SK-N-SH (cell line): Measurements from ENCODE around the gene SASH1. TPM values are rescaled to one million over a fixed set of nuclear protein-coding genes. Genes with fewer than 3 reads are reported as not detected.

Experiments
- CTCF ChIA-PET: fragments of 300-600, 350-600 bp; formaldehyde crosslinking; extraction: SDS; loops from one replicate; lab custom pipeline; 2021; lab: Yijun Ruan, JAX
- POLR2A ChIA-PET: fragments of 350-600 bp; sonication (Branson Sonifier 250); formaldehyde crosslinking; extraction: SDS; loops from one replicate; lab custom pipeline; 2020; ENCODE audit warnings: antibody characterized with exemption, inconsistent platforms; lab: Yijun Ruan, JAX
- DNase-seq: peaks from one replicate; pipeline ENCODE4 v3.0.0; 2012
- H2AFZ ChIP-seq: fragments of 200-600 bp; sonication (generic); 2 replicates; pipeline ENCODE4 v1.8.1; 2016; ENCODE audit warnings: antibody characterized with exemption, mild to moderate bottlenecking, low read depth
- H3F3A ChIP-seq: fragments of 200-600 bp; sonication (generic); replicated peaks from 2 replicates; pipeline ENCODE3; 2016; ENCODE audit warnings: antibody characterized with exemption, mild to moderate bottlenecking; ENCODE audit not compliant: insufficient read depth
- H3K27ac ChIP-seq, 2 experiments: fragments of 200-500 bp in 1 of 2; fragments of 200-600 bp in 1 of 2; sonication (Bioruptor generic) in 1 of 2; sonication (generic), shearing (Covaris generic) in 1 of 2; 2 replicates each; pipeline versions ENCODE4 v1.5.1 to v1.6.1; 2014 to 2016; ENCODE audit warnings: low read depth in 2 of 2, inconsistent platforms in 1 of 2, low read length in 1 of 2, mild to moderate bottlenecking in 1 of 2, mixed read lengths in 1 of 2
- H3K27me3 ChIP-seq: fragments of 200-600 bp; sonication (generic), shearing (Covaris generic); 2 replicates; pipeline ENCODE4 v1.6.1; 2016; ENCODE audit warnings: mixed run types; ENCODE audit not compliant: insufficient read depth
- H3K36me3 ChIP-seq, 2 experiments: fragments of 200-500 bp in 1 of 2; fragments of 200-600 bp in 1 of 2; sonication (Bioruptor generic) in 1 of 2; sonication (generic) in 1 of 2; replicated peaks in 1 of 2; 2 replicates each; pipeline versions ENCODE3 to v1.5.1; 2014 to 2016; ENCODE audit warnings: low read length in 1 of 2, mild to moderate bottlenecking in 1 of 2; ENCODE audit not compliant: insufficient read depth in 2 of 2, control insufficient read depth in 1 of 2
- H3K4me1 ChIP-seq, 2 experiments: fragments of 200-500 bp in 1 of 2; fragments of 200-600 bp in 1 of 2; sonication (Bioruptor generic) in 1 of 2; sonication (generic), shearing (Covaris generic) in 1 of 2; 2 replicates each; pipeline versions ENCODE4 v1.5.1 to v1.6.1; 2014 to 2016; ENCODE audit warnings: low read depth in 1 of 2, low read length in 1 of 2, mixed run types in 1 of 2; ENCODE audit not compliant: insufficient read depth in 2 of 2, control insufficient read depth in 1 of 2
- H3K4me2 ChIP-seq: fragments of 200-600 bp; sonication (generic), shearing (Covaris generic); 2 replicates; pipeline ENCODE4 v1.6.1; 2017; ENCODE audit warnings: mixed run types
- H3K4me3 ChIP-seq, 2 experiments: fragments of 200-500 bp in 1 of 2; fragments of 200-600 bp in 1 of 2; sonication (Bioruptor generic) in 1 of 2; sonication (generic), shearing (Covaris generic) in 1 of 2; 2 replicates each; pipeline versions ENCODE4 v1.5.1 to v1.8.1; 2014 to 2016; ENCODE audit warnings: low read depth in 2 of 2, inconsistent platforms in 1 of 2, low read length in 1 of 2, mild to moderate bottlenecking in 1 of 2, mixed read lengths in 1 of 2, moderate library complexity in 1 of 2
- H3K79me2 ChIP-seq: fragments of 200-600 bp; sonication (generic); 2 replicates; pipeline ENCODE4 v1.8.1; 2017; ENCODE audit warnings: mild to moderate bottlenecking; ENCODE audit not compliant: insufficient read depth
- H3K9ac ChIP-seq: fragments of 200-600 bp; sonication (generic); 2 replicates; pipeline ENCODE4 v1.6.1; 2017; ENCODE audit warnings: mixed run types
- H3K9me2 ChIP-seq: fragments of 200-600 bp; sonication (generic); 2 replicates; pipeline ENCODE4 v1.6.1; 2017; ENCODE audit warnings: mixed run types
- H3K9me3 ChIP-seq: fragments of 200-600 bp; sonication (generic); 2 replicates; pipeline ENCODE4 v1.6.1; 2017; ENCODE audit warnings: mixed run types, mild to moderate bottlenecking, moderate library complexity
- H4K20me1 ChIP-seq: fragments of 200-600 bp; sonication (generic); 2 replicates; pipeline ENCODE4 v1.6.1; 2017; ENCODE audit warnings: mild to moderate bottlenecking, mixed run types; ENCODE audit not compliant: insufficient read depth
- ELF1 ChIP-seq: IDR thresholded peaks from 2 replicates; pipeline ENCODE4 v1.4.0; 2012
- FOXJ3 ChIP-seq: sonication (generic); formaldehyde crosslinking; IDR thresholded peaks from 2 replicates; pipeline ENCODE4 v1.5.1; 2020; ENCODE audit warnings: mild to moderate bottlenecking, missing genetic modification reagents
- JUND ChIP-seq: IDR thresholded peaks from 2 replicates; pipeline ENCODE4 v1.4.0; 2012
- MEF2A ChIP-seq: IDR thresholded peaks from 2 replicates; pipeline ENCODE4 v1.4.0; 2012; ENCODE audit warnings: low read depth, borderline replicate concordance
- NRF1 ChIP-seq: IDR thresholded peaks from 2 replicates; pipeline ENCODE4 v1.6.1; 2012; ENCODE audit warnings: low read depth, mild to moderate bottlenecking, low read length
- RAD21 ChIP-seq: IDR thresholded peaks from 2 replicates; pipeline ENCODE4 v1.6.1; 2012; ENCODE audit warnings: mild to moderate bottlenecking, low read length
- RCOR1 ChIP-seq: fragments of 150-350 bp; IDR thresholded peaks from 2 replicates; pipeline ENCODE4 v1.6.1; 2017; ENCODE audit warnings: antibody characterized with exemption, low read length
- RFX5 ChIP-seq: IDR thresholded peaks from 2 replicates; pipeline ENCODE4 v1.6.1; 2012; ENCODE audit warnings: mild to moderate bottlenecking, improper control_type of control experiment, low read length
- RXRA ChIP-seq: IDR thresholded peaks from 2 replicates; pipeline ENCODE4 v1.4.0; 2012; ENCODE audit warnings: low read depth, mild to moderate bottlenecking, borderline replicate concordance
- SMC3 ChIP-seq: IDR thresholded peaks from 2 replicates; pipeline ENCODE4 v1.6.1; 2012; ENCODE audit warnings: low read depth, low read length, improper control_type of control experiment
- TAF1 ChIP-seq: IDR thresholded peaks from 2 replicates; pipeline ENCODE4 v1.6.1; 2012; ENCODE audit warnings: low read depth, mild to moderate bottlenecking, low read length, moderate library complexity, borderline replicate concordance
- YY1 ChIP-seq: IDR thresholded peaks from 2 replicates; pipeline ENCODE4 v1.4.0; 2012; ENCODE audit warnings: low read depth, mild to moderate bottlenecking
- WGBS: methylation state at CpG from one replicate; pipeline ENCODE4 v1.1.6; 2017; ENCODE audit warnings: low lambda C conversion rate; 5-methylcytosine and 5-hydroxymethylcytosine counted together
- polyA plus RNA-seq, 3 experiments: library from polyadenylated mRNA; depleted of rRNA; stranded (reverse); fragments of >200 nt; gene quantifications; 2 replicates each; pipeline ENCODE4 v1.2.3, GENCODE V29; 2012
- TF ChIP-seq, protein P1 (sequence below): IDR thresholded peaks from 2 replicates; pipeline ENCODE4; 2012
- TF ChIP-seq, protein P2 (sequence below): fragments of 150-350 bp; IDR thresholded peaks from 2 replicates; pipeline ENCODE4 v1.6.1; 2016; ENCODE audit warnings: mild to moderate bottlenecking, low read depth, low read length
- TF ChIP-seq, protein P3 (sequence below): fragments of 200-600 bp; sonication (generic); IDR thresholded peaks from 2 replicates; pipeline ENCODE4 v1.6.1; 2017; ENCODE audit warnings: antibody characterized with exemption, mild to moderate bottlenecking, moderate library complexity
- TF ChIP-seq, protein P4 (sequence below): IDR thresholded peaks from 2 replicates; pipeline ENCODE4 v1.4.0; 2012; ENCODE audit warnings: low read depth, borderline replicate concordance

The SASH1 gene
- polyA plus RNA-seq, 1 of the 3 experiments (the other 2 are of a cell fraction) = 19.8 TPM

DNA sequence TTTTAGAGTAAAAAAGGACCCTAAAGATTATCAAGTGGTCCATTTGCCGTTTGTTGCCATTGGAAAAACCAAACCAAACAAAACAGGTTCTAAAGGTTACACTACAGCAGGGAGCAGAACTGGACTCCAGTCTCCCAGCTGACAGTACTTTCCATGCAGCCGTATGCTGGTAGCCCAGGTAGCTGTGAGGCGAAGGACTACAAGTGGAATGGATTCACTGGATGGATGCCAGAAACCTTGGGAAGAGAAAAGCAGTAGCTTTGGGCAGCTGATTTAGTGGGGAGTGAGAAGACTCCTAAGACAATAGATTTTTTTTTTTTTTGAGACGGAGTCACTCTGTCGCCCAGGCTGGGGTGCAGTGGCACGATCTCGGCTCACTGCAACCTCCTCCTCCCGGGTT is 88.3 kb downstream of the SASH1 start:
- WGBS = 72% methylated on average over 8 of the region's 8 CpGs
- ChIA-PET CTCF (no interaction called here), POLR2A (no interaction called here)
- Histone ChIP-seq H3K9ac (no peak overlapping the region), H3K27ac (no peak overlapping the region), H2AFZ (no peak overlapping the region), H3F3A (peaks cover 19% of the 10 kb centered on the region), H3K4me2 (no peak overlapping the region), H3K4me1 (peaks cover 0 to 12% of the 10 kb centered on the region in 2 experiments; a peak in 1 of 4 replicates), H3K79me2 (peaks cover 36% of the 10 kb centered on the region), H3K9me2 (no peaks in the 10 kb centered on the region), H3K4me3 (no peak overlapping the region), H3K9me3 (no peaks in the 10 kb centered on the region), H3K36me3 (peaks cover 0 to 6% of the 10 kb centered on the region in 2 experiments), H3K27me3 (no peaks in the 10 kb centered on the region), H4K20me1 (no peaks in the 10 kb centered on the region)
- no peak for DNase-seq
- no peak for TF ChIP-seq FOXJ3 (CRISPR knock-in tag)
- no peak for TF ChIP-seq RAD21
- no peak for TF ChIP-seq MEF2A
- no peak for TF ChIP-seq SMC3
- no peak for TF ChIP-seq YY1
- TF ChIP-seq ELF1 = no peak
- TF ChIP-seq, protein P1, sequence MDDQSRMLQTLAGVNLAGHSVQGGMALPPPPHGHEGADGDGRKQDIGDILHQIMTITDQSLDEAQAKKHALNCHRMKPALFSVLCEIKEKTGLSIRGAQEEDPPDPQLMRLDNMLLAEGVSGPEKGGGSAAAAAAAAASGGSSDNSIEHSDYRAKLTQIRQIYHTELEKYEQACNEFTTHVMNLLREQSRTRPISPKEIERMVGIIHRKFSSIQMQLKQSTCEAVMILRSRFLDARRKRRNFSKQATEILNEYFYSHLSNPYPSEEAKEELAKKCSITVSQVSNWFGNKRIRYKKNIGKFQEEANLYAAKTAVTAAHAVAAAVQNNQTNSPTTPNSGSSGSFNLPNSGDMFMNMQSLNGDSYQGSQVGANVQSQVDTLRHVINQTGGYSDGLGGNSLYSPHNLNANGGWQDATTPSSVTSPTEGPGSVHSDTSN = no peak
- TF ChIP-seq RXRA = no peak
- TF ChIP-seq, protein P2, sequence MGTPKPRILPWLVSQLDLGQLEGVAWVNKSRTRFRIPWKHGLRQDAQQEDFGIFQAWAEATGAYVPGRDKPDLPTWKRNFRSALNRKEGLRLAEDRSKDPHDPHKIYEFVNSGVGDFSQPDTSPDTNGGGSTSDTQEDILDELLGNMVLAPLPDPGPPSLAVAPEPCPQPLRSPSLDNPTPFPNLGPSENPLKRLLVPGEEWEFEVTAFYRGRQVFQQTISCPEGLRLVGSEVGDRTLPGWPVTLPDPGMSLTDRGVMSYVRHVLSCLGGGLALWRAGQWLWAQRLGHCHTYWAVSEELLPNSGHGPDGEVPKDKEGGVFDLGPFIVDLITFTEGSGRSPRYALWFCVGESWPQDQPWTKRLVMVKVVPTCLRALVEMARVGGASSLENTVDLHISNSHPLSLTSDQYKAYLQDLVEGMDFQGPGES = no peak
- TF ChIP-seq JUND = no peak
- no peak for TF ChIP-seq NRF1
- TF ChIP-seq TAF1 = no peak
- no peak for TF ChIP-seq RFX5
- TF ChIP-seq, protein P3, sequence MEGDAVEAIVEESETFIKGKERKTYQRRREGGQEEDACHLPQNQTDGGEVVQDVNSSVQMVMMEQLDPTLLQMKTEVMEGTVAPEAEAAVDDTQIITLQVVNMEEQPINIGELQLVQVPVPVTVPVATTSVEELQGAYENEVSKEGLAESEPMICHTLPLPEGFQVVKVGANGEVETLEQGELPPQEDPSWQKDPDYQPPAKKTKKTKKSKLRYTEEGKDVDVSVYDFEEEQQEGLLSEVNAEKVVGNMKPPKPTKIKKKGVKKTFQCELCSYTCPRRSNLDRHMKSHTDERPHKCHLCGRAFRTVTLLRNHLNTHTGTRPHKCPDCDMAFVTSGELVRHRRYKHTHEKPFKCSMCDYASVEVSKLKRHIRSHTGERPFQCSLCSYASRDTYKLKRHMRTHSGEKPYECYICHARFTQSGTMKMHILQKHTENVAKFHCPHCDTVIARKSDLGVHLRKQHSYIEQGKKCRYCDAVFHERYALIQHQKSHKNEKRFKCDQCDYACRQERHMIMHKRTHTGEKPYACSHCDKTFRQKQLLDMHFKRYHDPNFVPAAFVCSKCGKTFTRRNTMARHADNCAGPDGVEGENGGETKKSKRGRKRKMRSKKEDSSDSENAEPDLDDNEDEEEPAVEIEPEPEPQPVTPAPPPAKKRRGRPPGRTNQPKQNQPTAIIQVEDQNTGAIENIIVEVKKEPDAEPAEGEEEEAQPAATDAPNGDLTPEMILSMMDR = no peak
- no peak for TF ChIP-seq RCOR1
- TF ChIP-seq, protein P4, sequence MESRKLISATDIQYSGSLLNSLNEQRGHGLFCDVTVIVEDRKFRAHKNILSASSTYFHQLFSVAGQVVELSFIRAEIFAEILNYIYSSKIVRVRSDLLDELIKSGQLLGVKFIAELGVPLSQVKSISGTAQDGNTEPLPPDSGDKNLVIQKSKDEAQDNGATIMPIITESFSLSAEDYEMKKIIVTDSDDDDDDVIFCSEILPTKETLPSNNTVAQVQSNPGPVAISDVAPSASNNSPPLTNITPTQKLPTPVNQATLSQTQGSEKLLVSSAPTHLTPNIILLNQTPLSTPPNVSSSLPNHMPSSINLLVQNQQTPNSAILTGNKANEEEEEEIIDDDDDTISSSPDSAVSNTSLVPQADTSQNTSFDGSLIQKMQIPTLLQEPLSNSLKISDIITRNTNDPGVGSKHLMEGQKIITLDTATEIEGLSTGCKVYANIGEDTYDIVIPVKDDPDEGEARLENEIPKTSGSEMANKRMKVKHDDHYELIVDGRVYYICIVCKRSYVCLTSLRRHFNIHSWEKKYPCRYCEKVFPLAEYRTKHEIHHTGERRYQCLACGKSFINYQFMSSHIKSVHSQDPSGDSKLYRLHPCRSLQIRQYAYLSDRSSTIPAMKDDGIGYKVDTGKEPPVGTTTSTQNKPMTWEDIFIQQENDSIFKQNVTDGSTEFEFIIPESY = no peak
